Activated CD4-positive, alpha-beta T cell treated with anti-CD3 and anti-CD28 coated beads for 24 hours (primary cell): ENCODE results near the gene CABLES1.
"Not testable (repeated sequence)": the region's sequence is repeated elsewhere in the genome, so short reads cannot be mapped to it uniquely, and the experiment has no call there.

ENCODE experiments used
- DNase-seq, 2 donors: peaks; one replicate each; pipeline ENCODE4 v3.0.0-alpha.2; 2020; ENCODE audit warnings: low read depth in 2 of 2

Gene CABLES1

DNA sequence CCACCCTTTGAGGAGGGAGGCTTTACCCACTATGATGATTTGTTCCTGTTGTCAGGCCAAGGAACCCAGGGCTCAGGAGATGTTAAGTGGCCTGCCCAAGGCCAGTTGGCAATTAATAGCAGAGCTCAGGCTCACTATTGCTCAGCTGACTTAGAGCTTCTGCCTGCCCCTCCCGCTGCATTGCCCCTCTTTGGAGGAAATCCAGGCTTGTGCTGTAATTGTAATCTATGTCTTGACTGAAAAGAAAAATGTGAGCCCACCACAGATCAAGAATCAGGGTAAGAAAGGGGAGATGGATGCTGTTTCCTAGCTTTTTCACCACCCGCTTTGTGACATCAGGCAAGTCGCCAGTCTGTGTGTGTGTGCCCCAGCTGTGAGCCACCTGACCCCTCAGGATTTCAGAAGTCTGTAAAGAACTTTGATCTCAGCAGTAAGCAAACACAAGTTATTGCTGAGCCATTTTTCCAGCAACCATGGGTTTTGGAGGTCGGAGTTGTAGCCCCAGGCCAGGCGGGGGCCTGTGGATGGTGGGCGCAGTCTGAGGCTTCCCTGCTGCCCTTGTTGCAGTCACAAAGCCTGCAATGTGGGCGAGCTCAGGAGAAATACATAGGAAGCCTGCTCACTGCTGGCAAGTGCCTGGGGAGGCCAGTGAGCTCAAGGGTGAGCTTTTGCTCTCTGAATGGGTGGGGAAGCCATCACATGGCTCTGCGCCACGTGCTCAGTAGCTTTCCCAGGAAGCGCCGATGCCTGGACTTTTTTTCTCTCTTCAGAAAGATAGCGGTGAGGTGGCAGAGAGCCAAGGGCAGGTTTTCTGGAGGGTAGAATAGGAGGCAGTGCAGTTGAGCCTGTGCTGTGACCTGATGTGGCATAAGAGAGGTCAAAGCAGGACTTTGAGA, 6.1 kb downstream of the CABLES1 start:
- no peak for DNase-seq

DNA sequence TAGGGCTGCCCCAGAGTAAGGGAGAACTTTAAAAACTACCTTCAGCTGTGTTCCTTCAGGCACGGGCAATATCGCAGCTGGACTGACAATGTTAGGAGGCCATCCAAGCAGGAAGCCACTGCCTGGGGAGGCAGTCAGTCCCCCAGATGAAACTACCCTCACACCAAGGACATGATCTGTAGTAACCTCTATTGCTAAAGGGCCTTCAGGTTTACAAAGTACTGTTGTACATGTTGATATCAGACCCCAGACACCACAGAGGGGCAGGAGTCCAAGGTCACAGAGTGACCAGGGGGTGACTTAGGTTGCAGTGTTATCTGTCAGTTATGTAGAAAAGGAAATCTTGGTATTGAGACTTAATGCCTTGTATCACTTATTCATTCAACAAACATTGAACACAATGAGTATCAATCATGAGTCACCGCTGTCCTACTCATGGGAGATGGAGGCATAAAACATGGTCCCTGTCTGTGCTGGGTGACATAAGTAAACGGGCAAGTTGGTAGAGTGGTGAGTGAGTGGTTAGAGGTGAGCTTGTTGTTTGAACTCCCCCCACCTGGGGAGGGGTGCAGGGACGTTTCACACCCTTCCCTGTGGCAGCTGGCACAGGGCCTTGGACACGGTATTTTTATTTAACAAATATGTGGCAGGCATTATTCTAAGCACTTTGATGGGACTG, 7.1 kb downstream of the CABLES1 start:
- DNase-seq: no peak

- no peak for DNase-seq
Measured at GRCh38 chr18:23143016-23143814, 7.9 kb downstream of the CABLES1 start.

DNA sequence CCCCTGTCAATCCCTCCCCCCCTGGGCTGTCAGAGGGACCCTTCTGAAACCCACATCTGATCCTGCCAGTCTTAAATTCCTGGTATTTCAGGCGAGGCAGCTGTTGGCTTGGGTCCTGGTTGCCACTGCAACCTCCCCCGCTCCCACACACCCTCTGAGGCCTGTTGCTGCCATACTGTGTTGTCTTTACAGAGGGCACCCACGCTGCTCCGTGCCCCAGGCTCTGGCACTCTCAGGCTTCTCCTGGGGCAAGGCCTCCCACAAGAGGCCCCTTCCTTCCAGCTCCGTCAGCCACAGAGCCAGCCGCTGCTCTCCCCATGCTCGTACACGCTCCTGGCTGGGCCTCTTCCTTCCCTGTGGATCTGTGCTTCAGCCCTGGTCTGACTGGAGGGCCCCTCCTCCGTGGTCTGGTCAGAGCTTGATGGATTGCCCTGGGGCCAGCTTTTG, 8.6 kb downstream of the CABLES1 start:
- DNase-seq: no peak

DNA sequence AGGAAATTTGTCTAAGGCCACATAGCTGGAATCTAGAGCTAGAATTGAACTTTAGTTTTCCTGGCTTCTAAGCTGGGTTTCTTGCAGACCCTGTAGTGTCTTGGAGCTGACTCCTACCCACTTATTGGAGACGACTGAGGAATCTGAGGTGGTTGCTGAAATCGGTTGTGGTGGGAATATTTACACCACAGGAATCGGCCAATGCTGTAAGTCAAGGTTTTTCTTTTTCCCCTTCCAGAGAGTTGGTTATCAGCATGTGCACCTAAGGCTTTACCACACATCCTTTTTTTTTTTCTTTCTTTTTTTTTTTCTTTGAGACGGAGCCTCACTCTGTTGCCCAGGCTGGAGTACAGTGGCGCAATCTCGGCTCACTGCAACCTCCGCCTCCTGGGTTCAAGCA, 9.4 kb downstream of the CABLES1 start:
- DNase-seq: no peak

DNA sequence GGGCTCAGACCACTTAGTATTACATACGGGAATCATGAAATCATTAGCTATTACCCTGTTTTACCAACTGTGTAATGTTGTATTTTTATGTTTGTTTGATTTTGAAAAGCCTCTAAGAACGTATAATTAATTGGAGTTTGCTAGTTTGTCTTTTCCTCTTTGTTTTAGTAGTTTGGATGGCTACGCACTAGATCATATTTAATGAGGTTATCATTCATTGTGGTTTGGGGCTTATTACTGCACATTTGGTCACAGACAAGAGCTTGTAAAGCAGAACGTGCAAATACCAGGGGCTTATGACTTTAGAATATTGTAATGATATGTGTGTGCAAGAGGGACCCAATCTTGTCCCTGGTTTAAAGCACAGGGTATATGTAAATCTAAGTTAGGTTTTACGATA, 10.3 kb downstream of the CABLES1 start:
- no peak for DNase-seq

GRCh38 chr18:23146861-23147469, 11.7 kb downstream of the CABLES1 start:
- no peak for DNase-seq

DNA sequence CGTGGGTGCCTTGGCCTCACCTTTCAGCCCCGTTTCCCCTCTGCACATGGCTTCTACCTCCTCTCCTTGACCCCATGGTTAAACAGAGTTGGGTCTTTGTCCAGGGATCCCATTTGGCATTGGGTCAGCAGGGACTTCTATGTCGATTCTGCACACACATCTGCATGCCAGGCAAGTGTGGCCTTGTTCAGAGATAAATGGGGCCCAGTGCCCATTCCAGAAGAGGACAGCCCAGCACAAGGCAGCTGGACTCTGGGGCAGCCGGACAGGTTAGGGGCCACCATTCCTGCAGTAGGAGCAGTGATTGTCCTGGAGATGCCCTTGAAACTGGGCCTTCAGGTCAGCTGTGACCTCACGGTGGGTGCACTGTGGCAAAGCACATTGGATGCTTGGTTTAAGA, 13.1 kb downstream of the CABLES1 start:
- no peak for DNase-seq

DNA sequence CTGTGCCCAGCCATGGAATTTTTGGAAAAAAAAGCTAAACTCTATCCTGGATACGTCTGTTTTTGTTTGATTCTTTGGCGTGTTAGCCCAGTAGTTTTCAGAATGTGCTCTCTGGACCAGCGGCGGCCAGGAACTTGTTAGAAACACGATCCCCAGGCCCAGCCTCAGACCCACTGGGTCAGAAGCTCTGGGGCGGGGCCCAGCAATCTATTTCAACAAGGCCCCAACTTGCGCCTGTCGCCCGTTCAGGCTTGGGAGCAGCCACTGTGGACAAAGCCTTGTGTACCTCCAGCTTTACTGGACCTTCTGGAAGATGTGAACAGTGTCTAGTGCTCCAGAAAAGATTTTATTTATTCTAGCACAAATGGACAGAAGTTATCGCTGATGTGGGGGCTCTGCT, 14.3 kb downstream of the CABLES1 start:
- DNase-seq: no peak

DNA sequence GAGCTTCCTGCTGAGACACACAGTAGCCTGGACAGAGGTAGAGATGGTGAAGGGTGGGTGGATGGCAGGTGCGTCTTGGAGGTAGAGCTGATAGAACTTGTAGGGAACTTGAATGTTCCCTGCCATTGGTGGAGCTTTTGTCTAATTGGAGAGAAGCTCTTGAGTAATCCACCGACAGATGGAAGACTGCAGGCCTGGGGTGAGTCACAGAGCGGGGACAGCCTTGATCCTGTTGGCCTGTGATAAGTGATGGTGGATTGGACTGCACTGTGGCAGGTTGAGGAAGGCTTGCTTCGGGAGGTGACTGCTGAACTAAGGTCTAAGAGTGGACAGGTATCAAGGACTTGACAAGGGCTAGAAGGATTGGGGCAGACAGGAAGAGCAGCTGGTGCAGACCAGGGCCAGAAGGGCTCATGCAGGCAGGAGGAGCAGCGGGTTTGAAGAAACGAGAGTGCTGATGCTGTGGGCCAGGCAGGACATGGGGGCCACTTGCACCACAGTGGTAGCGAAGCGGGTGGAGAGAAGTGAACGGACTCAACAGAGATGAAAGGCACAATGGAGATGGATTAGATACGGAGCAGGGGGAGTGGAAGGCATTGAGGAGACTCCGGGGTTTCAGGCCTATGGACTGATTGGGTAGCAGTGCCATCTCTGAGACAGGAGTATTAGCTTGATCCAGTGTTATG, 16.3 kb downstream of the CABLES1 start:
- DNase-seq: no peak

GRCh38 chr18:23154030-23154429, 18.7 kb downstream of the CABLES1 start:
- DNase-seq: no peak

DNA sequence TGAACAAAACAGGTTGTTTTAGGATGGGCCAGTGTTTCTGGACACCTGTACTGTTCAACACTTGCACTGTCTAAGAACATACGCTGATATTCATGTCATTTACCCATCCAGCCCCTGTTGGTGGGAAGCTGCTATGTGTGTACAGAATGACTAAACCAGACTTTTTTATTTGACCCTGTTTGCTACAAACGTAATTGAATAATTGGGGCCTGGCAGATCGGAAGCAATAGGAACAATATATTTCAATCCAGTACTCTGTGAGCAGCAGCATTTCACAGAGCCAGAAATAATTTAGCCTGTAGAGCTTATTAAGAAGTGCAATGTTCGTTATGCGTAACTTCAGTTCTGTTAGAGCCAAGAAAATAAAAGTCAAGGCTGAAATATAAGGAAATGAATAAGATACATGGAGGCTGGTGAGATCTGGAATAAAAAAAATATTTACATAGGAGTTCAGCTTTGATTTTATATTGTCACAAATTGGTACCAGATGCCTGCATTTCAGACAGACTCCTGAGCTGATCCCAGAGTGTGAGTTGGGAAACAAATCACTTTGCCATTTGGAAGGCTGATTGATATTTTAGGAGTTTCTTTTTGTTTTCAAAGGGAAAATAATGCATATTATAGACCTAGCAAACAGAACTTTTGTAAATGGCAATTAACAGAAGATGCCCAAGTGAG, 19.7 kb downstream of the CABLES1 start:
- DNase-seq: no peak

DNA sequence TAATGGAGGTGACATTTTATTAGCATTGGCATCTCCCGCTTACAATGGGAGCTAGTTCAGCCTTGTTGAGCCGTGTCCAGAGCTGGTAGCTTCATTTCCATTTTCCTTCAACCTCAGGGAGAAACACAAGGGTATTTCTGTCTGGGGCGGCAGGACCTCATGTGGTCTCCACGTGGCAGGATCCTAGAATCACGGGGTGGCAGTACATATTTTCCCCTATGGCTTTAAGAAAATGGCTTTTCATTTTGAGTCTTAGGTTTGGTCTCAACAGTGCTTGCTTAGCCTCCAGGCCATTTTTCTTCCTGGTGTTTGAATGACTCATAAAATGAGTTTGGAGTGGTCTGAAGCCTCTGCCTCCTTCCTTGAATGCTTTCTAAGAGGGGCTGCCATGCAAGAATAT, 20.3 kb downstream of the CABLES1 start:
- DNase-seq: no peak

- DNase-seq: no peak
Measured at GRCh38 chr18:23156134-23156533, 20.8 kb downstream of the CABLES1 start.

GRCh38 chr18:23158058-23158457, 22.8 kb downstream of the CABLES1 start:
- no peak for DNase-seq

DNA sequence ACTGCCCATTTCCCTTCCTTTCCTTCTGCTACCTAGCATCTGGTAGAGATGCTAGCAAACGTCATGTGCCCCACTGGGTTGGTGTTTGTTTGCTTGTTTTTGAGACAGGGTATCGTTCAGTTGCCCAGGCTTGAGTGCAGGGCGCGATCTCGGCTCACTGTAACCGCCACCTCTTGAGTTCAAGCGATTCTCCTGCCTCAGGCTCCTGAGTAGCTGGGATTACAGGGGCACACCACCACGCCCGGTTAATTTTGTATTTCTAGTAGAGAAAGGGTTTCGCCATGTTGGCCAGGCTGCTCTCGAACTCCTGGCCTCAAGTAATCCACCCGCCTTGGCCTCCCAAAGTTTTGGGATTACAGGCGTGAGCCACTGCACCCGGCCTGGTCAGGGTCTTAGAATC, 23.6 kb downstream of the CABLES1 start:
- not testable (repeated sequence) for DNase-seq

- no peak for DNase-seq
Measured at GRCh38 chr18:23159344-23159743, 24.1 kb downstream of the CABLES1 start.

- no peak for DNase-seq
Measured at GRCh38 chr18:23162473-23162872, 27.2 kb downstream of the CABLES1 start.

GRCh38 chr18:23163786-23164533, 28.7 kb downstream of the CABLES1 start:
- no peak for DNase-seq
